ENCODE data around the gene ZG16. TPM values are rescaled to one million over a fixed set of nuclear protein-coding genes. Genes with fewer than 3 reads are reported as not detected.

The ZG16 gene
- total RNA-seq, 1 experiment from 2014 or later = not detected

DNA sequence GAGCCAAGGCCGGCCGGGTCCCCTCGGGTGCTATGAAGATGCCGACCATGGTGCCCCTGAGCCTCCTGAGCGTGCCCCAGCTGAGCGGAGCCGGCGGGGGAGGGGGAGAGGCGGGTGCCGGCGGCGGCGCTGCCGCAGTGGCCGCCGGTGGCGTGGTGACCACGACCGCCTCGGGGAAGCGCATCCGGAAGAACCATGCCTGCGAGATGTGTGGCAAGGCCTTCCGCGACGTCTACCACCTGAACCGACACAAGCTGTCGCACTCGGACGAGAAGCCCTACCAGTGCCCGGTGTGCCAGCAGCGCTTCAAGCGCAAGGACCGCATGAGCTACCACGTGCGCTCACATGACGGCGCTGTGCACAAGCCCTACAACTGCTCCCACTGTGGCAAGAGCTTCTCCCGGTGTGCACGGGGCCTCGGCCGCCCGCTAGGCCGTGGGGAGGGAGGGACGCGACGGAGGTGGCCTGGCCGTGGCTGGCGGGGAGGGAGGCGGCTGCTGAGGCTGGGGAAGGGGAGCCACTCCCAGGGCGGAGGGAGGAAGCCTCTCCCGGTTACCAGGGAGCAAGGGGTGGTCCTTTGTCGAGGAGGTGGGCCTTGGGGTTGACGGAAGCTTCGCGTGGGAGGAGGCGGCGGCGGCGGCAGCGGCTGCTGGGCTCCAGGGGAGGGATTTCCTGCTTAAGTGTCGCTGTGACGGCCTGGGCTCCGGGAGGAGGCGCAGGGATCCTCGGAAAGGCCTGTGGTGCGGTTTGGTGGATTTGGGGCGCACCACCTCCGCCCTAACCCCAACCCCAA is 29.6 kb downstream of the ZG16 start (continued):
- TF ChIP-seq, protein P1, sequence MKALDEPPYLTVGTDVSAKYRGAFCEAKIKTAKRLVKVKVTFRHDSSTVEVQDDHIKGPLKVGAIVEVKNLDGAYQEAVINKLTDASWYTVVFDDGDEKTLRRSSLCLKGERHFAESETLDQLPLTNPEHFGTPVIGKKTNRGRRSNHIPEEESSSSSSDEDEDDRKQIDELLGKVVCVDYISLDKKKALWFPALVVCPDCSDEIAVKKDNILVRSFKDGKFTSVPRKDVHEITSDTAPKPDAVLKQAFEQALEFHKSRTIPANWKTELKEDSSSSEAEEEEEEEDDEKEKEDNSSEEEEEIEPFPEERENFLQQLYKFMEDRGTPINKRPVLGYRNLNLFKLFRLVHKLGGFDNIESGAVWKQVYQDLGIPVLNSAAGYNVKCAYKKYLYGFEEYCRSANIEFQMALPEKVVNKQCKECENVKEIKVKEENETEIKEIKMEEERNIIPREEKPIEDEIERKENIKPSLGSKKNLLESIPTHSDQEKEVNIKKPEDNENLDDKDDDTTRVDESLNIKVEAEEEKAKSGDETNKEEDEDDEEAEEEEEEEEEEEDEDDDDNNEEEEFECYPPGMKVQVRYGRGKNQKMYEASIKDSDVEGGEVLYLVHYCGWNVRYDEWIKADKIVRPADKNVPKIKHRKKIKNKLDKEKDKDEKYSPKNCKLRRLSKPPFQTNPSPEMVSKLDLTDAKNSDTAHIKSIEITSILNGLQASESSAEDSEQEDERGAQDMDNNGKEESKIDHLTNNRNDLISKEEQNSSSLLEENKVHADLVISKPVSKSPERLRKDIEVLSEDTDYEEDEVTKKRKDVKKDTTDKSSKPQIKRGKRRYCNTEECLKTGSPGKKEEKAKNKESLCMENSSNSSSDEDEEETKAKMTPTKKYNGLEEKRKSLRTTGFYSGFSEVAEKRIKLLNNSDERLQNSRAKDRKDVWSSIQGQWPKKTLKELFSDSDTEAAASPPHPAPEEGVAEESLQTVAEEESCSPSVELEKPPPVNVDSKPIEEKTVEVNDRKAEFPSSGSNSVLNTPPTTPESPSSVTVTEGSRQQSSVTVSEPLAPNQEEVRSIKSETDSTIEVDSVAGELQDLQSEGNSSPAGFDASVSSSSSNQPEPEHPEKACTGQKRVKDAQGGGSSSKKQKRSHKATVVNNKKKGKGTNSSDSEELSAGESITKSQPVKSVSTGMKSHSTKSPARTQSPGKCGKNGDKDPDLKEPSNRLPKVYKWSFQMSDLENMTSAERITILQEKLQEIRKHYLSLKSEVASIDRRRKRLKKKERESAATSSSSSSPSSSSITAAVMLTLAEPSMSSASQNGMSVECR (CRISPR knock-in tag; IDR thresholded peaks at IDR 0.05; ENCODE audit: borderline replicate concordance) = peak; percentile 97
- TF ChIP-seq NR3C1 (CRISPR knock-in tag; conservative IDR thresholded peaks at IDR 0.05; ENCODE audit: low read depth) (no peak), RELA (CRISPR knock-in tag; IDR thresholded peaks at IDR 0.05; ENCODE audit: borderline replicate concordance) (peak; percentile 94; the same call in 1 of the 2 replicates), ZNF121 (CRISPR knock-in tag; IDR thresholded peaks at IDR 0.05) (peak; percentile 57)
- TF ChIP-seq, protein P2, sequence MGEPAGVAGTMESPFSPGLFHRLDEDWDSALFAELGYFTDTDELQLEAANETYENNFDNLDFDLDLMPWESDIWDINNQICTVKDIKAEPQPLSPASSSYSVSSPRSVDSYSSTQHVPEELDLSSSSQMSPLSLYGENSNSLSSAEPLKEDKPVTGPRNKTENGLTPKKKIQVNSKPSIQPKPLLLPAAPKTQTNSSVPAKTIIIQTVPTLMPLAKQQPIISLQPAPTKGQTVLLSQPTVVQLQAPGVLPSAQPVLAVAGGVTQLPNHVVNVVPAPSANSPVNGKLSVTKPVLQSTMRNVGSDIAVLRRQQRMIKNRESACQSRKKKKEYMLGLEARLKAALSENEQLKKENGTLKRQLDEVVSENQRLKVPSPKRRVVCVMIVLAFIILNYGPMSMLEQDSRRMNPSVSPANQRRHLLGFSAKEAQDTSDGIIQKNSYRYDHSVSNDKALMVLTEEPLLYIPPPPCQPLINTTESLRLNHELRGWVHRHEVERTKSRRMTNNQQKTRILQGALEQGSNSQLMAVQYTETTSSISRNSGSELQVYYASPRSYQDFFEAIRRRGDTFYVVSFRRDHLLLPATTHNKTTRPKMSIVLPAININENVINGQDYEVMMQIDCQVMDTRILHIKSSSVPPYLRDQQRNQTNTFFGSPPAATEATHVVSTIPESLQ (CRISPR knock-in tag; IDR thresholded peaks at IDR 0.05) = no peak

DNA sequence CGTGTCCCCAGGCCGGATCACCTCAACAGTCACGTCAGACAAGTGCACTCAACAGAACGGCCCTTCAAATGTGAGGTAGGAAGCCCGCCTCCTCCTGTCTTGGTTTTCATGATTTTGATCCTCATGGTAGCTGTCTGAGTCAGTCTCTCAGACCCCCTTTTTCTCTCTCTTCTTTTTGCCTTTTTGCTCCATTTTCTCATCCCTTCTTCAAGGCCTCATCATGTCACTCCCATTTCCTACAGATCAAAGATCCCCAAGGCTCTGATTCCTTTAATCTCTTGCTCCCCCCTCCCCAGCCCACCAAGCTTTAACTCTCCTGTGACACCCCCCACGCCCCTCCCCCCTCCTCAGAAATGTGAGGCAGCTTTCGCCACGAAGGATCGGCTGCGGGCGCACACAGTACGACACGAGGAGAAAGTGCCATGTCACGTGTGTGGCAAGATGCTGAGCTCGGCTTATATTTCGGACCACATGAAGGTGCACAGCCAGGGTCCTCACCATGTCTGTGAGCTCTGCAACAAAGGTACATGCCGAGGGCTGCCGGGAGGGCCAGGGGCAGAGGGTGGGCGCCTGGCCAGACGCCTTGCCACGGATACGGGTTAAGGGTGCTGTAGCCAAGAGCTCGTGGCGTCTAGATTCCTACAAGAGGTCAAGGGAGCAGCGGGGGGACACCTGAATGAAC is 30.3 kb downstream of the ZG16 start:
- Mint-ChIP-seq H3K4me1 (peaks cover 51% of the 10 kb centered on the region), H3K27me3 (ENCODE audit: low read depth) (no peaks in the 10 kb centered on the region), H3K9me3 (no peaks in the 10 kb centered on the region), H3K4me3 (peak overlapping the region; percentile 88), H3K27ac (peak overlapping the region; percentile 97), H3K36me3 (peaks cover 10% of the 10 kb centered on the region)
- POLR2A ChIA-PET = interaction anchor here (0.6 to 2.4 kb wide), 6 partner anchors 8 to 239 kb away, joined by 3 to 12 read pairs (median 4); partner anchors contain the start of genes ASPHD1, CDIPT and PAGR1
- TF ChIP-seq NR1H2 (CRISPR knock-in tag; IDR thresholded peaks at IDR 0.05) (no peak), NR3C1 (CRISPR knock-in tag; conservative IDR thresholded peaks at IDR 0.05; ENCODE audit: low read depth) (no peak), ZNF138 (CRISPR knock-in tag; conservative IDR thresholded peaks at IDR 0.05) (no peak), NFATC4 (CRISPR knock-in tag; IDR thresholded peaks at IDR 0.05) (no peak), ZBTB21 (CRISPR knock-in tag; IDR thresholded peaks at IDR 0.05; ENCODE audit: borderline replicate concordance) (no peak), TEAD4 (CRISPR knock-in tag; IDR thresholded peaks at IDR 0.05) (no peak), OVOL2 (CRISPR knock-in tag; IDR thresholded peaks at IDR 0.05; ENCODE audit: borderline replicate concordance) (no peak)
- TF ChIP-seq, protein P3, sequence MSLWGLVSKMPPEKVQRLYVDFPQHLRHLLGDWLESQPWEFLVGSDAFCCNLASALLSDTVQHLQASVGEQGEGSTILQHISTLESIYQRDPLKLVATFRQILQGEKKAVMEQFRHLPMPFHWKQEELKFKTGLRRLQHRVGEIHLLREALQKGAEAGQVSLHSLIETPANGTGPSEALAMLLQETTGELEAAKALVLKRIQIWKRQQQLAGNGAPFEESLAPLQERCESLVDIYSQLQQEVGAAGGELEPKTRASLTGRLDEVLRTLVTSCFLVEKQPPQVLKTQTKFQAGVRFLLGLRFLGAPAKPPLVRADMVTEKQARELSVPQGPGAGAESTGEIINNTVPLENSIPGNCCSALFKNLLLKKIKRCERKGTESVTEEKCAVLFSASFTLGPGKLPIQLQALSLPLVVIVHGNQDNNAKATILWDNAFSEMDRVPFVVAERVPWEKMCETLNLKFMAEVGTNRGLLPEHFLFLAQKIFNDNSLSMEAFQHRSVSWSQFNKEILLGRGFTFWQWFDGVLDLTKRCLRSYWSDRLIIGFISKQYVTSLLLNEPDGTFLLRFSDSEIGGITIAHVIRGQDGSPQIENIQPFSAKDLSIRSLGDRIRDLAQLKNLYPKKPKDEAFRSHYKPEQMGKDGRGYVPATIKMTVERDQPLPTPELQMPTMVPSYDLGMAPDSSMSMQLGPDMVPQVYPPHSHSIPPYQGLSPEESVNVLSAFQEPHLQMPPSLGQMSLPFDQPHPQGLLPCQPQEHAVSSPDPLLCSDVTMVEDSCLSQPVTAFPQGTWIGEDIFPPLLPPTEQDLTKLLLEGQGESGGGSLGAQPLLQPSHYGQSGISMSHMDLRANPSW (CRISPR knock-in tag; conservative IDR thresholded peaks at IDR 0.05; ENCODE audit: low read depth) = no peak
- CTCF ChIA-PET = interaction anchor here (0.8 to 3.3 kb wide), 13 partner anchors 8 to 257 kb away, joined by 3 to 33 read pairs (median 10); partner anchors contain the start of genes ALDOA, ASPHD1, CDIPT and KIF22
- ATAC-seq = no peak
- DNase-seq (ENCODE audit: low spot score) = no peak

Data from WTC11 (cell line).